Measurements from ENCODE around the gene CRNKL1. TPM values are rescaled to one million over a fixed set of nuclear protein-coding genes. Genes with fewer than 3 reads are reported as not detected.

Gene CRNKL1
- total RNA-seq, 4 donors from 2014 or later = 23.2 to 34.4 (median 25.3) TPM

DNA sequence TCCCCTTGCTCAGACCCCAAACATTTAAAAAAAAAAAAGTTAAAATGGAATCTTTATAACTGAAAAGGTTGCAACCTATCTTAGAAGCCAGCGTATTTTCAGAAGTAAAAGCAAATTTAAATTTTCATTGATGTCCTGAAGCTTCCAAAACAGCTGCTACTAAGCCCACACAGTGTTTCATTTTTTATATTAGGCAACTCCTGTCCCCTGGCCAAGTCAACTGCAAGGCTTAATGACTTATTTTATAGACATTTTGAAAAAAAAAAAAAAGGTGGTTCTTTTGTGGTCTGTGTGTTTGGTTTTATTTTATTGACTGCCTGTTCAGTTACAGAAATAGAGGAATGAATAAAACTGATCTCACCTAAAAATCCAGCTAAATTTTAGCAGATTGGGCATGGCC is 13.1 kb upstream of the CRNKL1 start:
- Histone ChIP-seq H3K27ac (replicated peaks in 1 of 4) (no peak overlapping the region), H3K36me3 (no peaks in the 10 kb centered on the region), H3K9me3 (no peaks in the 10 kb centered on the region), H3K4me3 (no peak overlapping the region), H3K27me3 (peaks cover 0 to 6% (median 0%) of the 10 kb centered on the region in 4 donors), H3K4me1 (no peaks in the 10 kb centered on the region)
- TF ChIP-seq EP300 (IDR thresholded peaks at IDR 0.05) (no peak), POLR2A (IDR thresholded peaks at IDR 0.05; ENCODE audit: low read depth) (no peak), POLR2AphosphoS5 (IDR thresholded peaks at IDR 0.05) (no peak)
- TF ChIP-seq, protein P1, sequence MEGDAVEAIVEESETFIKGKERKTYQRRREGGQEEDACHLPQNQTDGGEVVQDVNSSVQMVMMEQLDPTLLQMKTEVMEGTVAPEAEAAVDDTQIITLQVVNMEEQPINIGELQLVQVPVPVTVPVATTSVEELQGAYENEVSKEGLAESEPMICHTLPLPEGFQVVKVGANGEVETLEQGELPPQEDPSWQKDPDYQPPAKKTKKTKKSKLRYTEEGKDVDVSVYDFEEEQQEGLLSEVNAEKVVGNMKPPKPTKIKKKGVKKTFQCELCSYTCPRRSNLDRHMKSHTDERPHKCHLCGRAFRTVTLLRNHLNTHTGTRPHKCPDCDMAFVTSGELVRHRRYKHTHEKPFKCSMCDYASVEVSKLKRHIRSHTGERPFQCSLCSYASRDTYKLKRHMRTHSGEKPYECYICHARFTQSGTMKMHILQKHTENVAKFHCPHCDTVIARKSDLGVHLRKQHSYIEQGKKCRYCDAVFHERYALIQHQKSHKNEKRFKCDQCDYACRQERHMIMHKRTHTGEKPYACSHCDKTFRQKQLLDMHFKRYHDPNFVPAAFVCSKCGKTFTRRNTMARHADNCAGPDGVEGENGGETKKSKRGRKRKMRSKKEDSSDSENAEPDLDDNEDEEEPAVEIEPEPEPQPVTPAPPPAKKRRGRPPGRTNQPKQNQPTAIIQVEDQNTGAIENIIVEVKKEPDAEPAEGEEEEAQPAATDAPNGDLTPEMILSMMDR (IDR thresholded peaks at IDR 0.05) = no peak
- WGBS = 86% methylated on average over 1 of the region's 1 CpG
- intact Hi-C loops (cut with DNase I) = no loop called here
- DNase-seq (ENCODE audit: extremely low spot score) = no peak

DNA sequence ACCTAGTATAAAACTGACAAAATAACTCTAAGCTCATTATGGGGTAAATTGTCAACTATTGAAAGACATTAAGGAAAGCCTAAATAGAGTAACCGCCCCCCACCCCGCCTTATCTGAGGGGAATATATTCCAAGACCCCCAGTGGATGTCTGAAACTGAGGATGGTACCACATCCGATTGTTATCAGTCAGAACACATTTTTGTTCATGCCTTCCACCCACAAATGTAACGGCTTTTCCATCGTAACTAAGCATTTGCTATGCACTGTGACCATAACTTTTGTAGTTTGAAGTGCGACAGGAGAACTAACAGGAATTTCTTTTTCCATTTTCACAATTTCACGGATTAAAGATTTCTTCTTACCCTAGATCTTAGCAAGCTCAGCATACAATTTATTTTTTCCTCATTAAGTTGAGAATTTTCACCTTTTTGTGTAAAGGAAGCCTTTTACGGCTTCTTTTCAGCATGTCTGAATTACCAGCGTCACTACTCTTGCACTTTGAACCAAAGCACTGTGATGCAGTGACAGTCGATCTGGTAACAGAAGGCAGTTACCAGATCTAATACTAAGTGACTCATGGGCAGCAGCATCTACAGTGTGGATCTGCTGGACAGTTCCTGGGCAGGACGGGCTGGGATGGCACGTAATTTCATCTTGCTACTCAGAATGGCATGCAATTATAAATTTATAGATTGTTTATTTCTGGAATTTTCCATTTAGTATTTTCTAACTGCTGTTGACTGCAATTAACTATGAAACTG is 11.9 kb upstream of the CRNKL1 start:
- H3K27me3 ChIP-seq = peaks cover 0 to 6% (median 0%) of the 10 kb centered on the region in 4 donors
- WGBS = 73% methylated on average over 12 of the region's 12 CpGs
- no peaks in the 10 kb centered on the region for H3K36me3 ChIP-seq
- no peak overlapping the region for H3K4me3 ChIP-seq
- no peaks in the 10 kb centered on the region for H3K4me1 ChIP-seq
- TF ChIP-seq POLR2AphosphoS5 (IDR thresholded peaks at IDR 0.05) = no peak
- no peak for TF ChIP-seq POLR2A (IDR thresholded peaks at IDR 0.05; ENCODE audit: low read depth)
- TF ChIP-seq, protein P1 (IDR thresholded peaks at IDR 0.05) = no peak
- TF ChIP-seq EP300 (IDR thresholded peaks at IDR 0.05) = no peak
- no peak for DNase-seq (ENCODE audit: extremely low spot score)
- no peaks in the 10 kb centered on the region for H3K9me3 ChIP-seq
- intact Hi-C loops (cut with DNase I) = no loop called here
- H3K27ac ChIP-seq (replicated peaks in 1 of 4) = no peak overlapping the region

DNA sequence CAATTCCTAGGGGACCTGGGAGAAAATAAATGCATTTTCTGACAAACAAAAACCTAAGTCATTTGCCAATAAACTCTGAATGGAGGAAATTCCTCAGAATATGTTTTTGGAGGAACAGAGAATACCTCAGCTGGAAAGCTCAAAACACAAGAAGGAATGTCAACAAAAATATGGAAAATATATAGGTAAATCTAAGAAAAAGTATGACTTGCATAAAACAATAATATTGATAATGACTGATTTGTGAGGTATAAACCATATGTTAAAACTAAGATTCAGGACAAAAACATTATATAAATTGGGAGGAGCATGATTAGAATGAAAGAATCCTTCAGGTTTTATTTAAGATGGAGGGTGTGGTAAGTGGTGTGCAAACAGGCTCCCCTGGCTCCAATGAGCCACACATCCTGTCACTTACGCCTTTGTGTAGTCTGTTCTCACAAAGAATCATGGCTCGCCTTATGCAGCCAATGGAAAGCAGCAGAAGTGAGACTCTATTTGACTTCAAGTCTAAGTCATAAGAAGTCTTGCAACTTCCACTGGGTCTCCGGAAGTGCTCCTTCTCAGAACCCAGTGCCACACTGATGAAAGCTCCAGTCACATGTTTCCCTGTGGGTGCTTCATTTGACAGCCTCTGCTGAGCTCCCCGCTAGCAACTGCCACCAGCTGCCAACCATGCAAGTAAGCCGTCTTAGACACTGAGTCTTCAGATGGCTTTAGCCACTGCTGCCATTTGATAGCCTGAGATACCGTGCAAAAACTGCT is 8.2 kb upstream of the CRNKL1 start:
- no peaks in the 10 kb centered on the region for H3K36me3 ChIP-seq
- intact Hi-C loops (cut with DNase I) = no loop called here
- peaks cover 0 to 11% (median 0%) of the 10 kb centered on the region in 4 donors for H3K27me3 ChIP-seq
- no peak overlapping the region for H3K4me3 ChIP-seq
- no peak overlapping the region for H3K27ac ChIP-seq (replicated peaks in 1 of 4)
- no peaks in the 10 kb centered on the region for H3K9me3 ChIP-seq
- TF ChIP-seq, protein P1 (IDR thresholded peaks at IDR 0.05) = no peak
- TF ChIP-seq EP300 (IDR thresholded peaks at IDR 0.05) (no peak), POLR2AphosphoS5 (IDR thresholded peaks at IDR 0.05) (no peak), POLR2A (IDR thresholded peaks at IDR 0.05; ENCODE audit: low read depth) (no peak)
- H3K4me1 ChIP-seq = no peaks in the 10 kb centered on the region
- DNase-seq (ENCODE audit: extremely low spot score) = no peak
- 71% methylated on average over 5 of the region's 6 CpGs for WGBS

DNA sequence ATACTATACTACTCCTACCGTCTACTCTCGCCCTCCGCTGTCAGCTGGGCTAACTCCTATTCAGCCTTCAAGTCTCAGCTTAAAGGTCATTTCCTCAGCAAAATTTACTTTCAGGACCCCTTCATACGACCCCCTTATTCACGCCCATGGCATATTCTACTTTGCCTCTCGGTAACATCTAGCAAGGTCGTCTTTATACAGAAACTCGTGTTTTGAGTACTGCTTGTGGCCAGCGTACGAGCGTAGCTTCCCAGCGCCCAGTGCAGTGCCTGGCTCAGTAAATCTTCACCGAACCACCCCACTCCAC is 546 bp downstream of the CRNKL1 start:
- 6% methylated on average over 11 of the region's 13 CpGs for WGBS
- no peaks in the 10 kb centered on the region for H3K9me3 ChIP-seq
- no peak for TF ChIP-seq EP300 (IDR thresholded peaks at IDR 0.05)
- TF ChIP-seq, protein P1 (IDR thresholded peaks at IDR 0.05) = no peak
- peak overlapping the region; percentile 77 to 89 (median 86) for H3K27ac ChIP-seq (replicated peaks in 1 of 4)
- peaks cover 36 to 39% (median 37%) of the 10 kb centered on the region in 4 donors for H3K36me3 ChIP-seq
- peaks cover 10 to 22% (median 19%) of the 10 kb centered on the region in 4 donors for H3K4me1 ChIP-seq
- peak overlapping the region; percentile 81 to 99 (median 92) for H3K4me3 ChIP-seq
- peaks cover 0 to 5% (median 0%) of the 10 kb centered on the region in 4 donors for H3K27me3 ChIP-seq
- no peak for DNase-seq (ENCODE audit: extremely low spot score)
- intact Hi-C loops (cut with DNase I) = no loop called here
